GM18526 (cell line): ENCODE measurements around the gene TBC1D16.

Experiments
- POLR2A ChIP-seq: IDR thresholded peaks from 3 replicates; pipeline ENCODE4 v1.6.1; 2011; ENCODE audit not compliant: insufficient read length; ENCODE audit errors: extremely low read depth

TBC1D16 gene, protein sequence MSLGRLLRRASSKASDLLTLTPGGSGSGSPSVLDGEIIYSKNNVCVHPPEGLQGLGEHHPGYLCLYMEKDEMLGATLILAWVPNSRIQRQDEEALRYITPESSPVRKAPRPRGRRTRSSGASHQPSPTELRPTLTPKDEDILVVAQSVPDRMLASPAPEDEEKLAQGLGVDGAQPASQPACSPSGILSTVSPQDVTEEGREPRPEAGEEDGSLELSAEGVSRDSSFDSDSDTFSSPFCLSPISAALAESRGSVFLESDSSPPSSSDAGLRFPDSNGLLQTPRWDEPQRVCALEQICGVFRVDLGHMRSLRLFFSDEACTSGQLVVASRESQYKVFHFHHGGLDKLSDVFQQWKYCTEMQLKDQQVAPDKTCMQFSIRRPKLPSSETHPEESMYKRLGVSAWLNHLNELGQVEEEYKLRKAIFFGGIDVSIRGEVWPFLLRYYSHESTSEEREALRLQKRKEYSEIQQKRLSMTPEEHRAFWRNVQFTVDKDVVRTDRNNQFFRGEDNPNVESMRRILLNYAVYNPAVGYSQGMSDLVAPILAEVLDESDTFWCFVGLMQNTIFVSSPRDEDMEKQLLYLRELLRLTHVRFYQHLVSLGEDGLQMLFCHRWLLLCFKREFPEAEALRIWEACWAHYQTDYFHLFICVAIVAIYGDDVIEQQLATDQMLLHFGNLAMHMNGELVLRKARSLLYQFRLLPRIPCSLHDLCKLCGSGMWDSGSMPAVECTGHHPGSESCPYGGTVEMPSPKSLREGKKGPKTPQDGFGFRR

GRCh38 chr17:80035687-80035936, at the start of gene TBC1D16:
Gene TBC1D16 (minus strand): TSS chr17:80035872. CDS start chr17:80013547, 22,325 bp downstream.
- no peak for TF ChIP-seq POLR2A

DNA sequence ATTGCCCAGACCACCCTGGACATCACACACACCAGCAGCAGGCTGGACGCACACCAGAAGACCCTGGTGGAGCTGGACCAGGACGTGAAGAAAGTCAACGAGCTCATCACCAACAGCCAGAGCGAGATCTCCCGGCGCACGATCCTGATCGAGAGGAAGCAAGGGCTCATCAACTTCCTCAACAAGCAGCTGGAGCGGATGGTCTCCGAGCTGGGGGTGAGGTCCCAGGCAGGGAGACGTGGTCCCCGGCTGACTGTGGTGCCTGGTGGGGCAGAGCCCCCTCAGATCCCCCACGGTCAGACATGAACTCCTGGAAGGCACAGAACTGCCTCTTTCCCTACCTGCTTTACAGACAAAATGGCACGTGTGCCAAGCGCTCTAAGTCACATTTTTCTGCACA, 49.1 kb upstream of the TBC1D16 start:
- no peak for TF ChIP-seq POLR2A

GRCh38 chr17:80083136-80083661, 47.5 kb upstream of the TBC1D16 start:
- no peak for TF ChIP-seq POLR2A

DNA sequence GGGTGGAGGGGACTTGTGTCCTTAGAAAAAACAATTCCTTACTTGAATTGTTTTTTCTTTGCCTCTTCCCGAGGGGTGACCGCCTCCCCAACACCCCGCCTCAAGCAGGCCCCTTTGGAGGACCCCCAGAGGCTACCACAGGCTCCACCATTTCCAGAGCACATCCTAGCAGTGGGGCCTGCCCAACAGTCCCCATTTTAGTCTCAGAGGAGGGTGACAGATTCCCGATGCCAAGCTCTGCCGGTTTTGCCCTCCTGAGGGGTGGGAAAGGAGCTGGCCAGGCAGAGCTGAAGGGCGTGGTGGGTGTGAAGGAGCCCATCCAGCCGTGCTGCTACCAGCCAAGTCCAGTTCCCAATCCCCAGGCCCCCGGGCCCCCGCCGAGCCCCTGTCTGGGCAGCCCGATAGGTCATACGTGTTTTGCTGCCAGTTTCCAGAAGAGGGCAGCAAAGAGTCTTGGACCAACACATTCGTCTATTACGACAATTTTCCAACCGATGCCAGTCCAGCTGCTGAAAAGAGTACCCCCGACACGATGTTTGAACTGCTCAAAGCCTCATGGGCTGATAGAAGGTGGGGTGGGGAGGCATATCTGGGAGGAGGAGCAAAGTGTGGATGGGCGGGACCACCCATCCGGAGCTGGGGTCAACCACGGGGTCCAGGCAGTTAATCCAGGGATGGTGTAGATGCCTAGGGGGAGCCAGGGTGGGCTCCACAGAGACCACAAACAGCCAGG, 46.9 kb upstream of the TBC1D16 start:
- no peak for TF ChIP-seq POLR2A

DNA sequence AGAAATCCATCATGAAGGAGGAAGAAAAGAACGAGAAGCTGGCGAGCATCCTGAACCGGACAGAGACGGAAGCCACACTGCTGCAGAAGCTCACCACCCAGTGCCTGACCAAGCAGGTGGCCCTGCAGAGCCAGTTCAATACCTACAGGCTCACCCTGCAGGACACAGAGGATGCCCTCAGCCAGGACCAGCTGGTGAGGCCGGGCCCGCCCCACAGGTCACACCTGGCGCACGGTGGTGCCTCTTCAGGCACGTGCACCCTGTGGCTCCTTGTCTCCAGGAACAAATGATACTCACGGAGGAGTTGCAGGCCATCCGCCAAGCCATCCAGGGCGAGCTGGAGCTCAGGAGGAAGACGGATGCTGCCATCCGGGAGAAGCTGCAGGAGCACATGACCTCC, 45.9 kb upstream of the TBC1D16 start:
- TF ChIP-seq POLR2A, result no peak

DNA sequence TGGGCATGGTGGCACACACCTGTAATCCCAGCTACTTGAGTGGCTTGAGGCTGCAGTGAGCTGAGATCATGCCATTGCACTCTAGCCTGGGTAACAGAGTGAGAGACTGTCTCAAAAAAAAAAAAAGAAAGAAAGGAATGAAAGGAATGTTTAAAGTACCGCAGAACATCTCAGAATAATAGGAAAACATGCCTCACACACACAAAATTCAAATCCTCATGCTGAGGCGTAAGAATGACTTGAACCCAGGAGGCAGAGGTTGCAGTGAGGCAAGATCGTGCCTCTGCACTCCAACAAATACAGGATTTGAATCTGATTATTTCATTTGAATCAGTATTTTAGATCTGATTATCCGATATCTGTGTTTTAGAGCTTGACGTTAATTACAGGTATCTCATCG, 44.4 kb upstream of the TBC1D16 start:
- TF ChIP-seq POLR2A, result no peak

DNA sequence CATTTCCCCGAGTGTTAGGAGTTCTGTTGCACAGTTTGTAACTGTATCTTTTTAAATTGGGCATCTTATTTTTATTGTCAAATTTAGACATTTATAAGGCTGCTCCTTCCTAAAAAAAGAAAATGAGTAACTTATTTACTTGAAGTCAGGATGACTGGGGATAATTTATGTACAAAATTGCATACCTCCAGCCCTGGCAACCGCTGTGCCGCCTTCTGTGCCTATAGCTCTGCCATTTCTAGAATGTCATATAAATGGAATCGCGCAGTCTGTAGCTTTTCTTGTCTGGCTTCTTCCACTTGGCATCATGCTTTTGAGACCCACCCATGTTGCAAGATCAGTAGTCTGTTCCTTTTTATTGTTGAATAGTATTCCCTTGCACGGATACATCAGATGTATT, 36.7 kb upstream of the TBC1D16 start:
- no peak for TF ChIP-seq POLR2A

- TF ChIP-seq POLR2A, result no peak
These were observed 35.6 kb upstream of the TBC1D16 start for GRCh38 chr17:80071116-80071841.

GRCh38 chr17:80070375-80071115, 34.9 kb upstream of the TBC1D16 start:
- no peak for TF ChIP-seq POLR2A

GRCh38 chr17:80068301-80069222, 32.9 kb upstream of the TBC1D16 start:
- no peak for TF ChIP-seq POLR2A

GRCh38 chr17:80067393-80067986, 31.8 kb upstream of the TBC1D16 start:
- no peak for TF ChIP-seq POLR2A

GRCh38 chr17:80065478-80066170, 30.0 kb upstream of the TBC1D16 start:
- no peak for TF ChIP-seq POLR2A
